BE2C (cell line): ENCODE data around the gene BSPH1.
A peak's percentile ranks its signal among the peaks of the same experiment; 100 is the strongest.
"Not testable (repeated sequence)": the region's sequence is repeated elsewhere in the genome, so short reads cannot be mapped to it uniquely, and the experiment has no call there.

ENCODE experiments used
- DNase-seq: peaks from one replicate; pipeline ENCODE4 v3.0.0-alpha.2; 2020
- H3K27me3 ChIP-seq: fragments of 250-450 bp; sonication (Bioruptor Pico); 2 replicates; pipeline ENCODE4 v1.5.1; 2020; ENCODE audit warnings: mild to moderate bottlenecking
- H3K36me3 ChIP-seq: fragments of 250-450 bp; sonication (Bioruptor Pico); 2 replicates; pipeline ENCODE4 v1.5.1; 2020; ENCODE audit warnings: mild to moderate bottlenecking
- H3K4me1 ChIP-seq: fragments of 250-450 bp; sonication (Bioruptor Pico); 2 replicates; pipeline ENCODE4 v1.5.1; 2020
- H3K4me3 ChIP-seq: 2 replicates; pipeline ENCODE4 v1.5.1; 2011; ENCODE audit warnings: low read depth, low read length
- H3K9me3 ChIP-seq: fragments of 250-450 bp; sonication (Bioruptor Pico); 2 replicates; pipeline ENCODE4 v1.5.1; 2020
- CTCF ChIP-seq: IDR thresholded peaks from 2 replicates; pipeline ENCODE4 v1.5.1; 2012; ENCODE audit warnings: mild to moderate bottlenecking, low read depth, low read length

The BSPH1 gene

GRCh38 chr19:47949852-47950521 is 42.0 kb downstream of the BSPH1 start:
- TF ChIP-seq CTCF, result peak; percentile 44
- DNase-seq, result peak; percentile 48
- not testable (repeated sequence) for H3K27me3 ChIP-seq, H3K36me3 ChIP-seq, H3K4me1 ChIP-seq, H3K9me3 ChIP-seq, H3K4me3 ChIP-seq

GRCh38 chr19:47928581-47928980 is 63.4 kb downstream of the BSPH1 start:
- not testable (repeated sequence) for H3K4me1 ChIP-seq

GRCh38 chr19:47920107-47920506 is 71.9 kb downstream of the BSPH1 start:
- DNase-seq, H3K9me3 ChIP-seq, H3K27me3 ChIP-seq, H3K36me3 ChIP-seq, H3K4me1 ChIP-seq, H3K4me3 ChIP-seq: not testable (repeated sequence)

More at GRCh38 chr19:47928581-47928980, 63.4 kb downstream of the BSPH1 start:
- not testable (repeated sequence) for H3K36me3 ChIP-seq, H3K4me3 ChIP-seq, H3K9me3 ChIP-seq, H3K27me3 ChIP-seq
- DNase-seq, result peak; percentile 62
